GM11168 (cell line): ENCODE measurements around the gene GID8.

Experiments
- in situ Hi-C: fragments of 300-500 bp; cut with MboI; formaldehyde crosslinking; loops from one replicate; pipeline ENCODE4 v1.12.0; 2022; ENCODE audit warnings: low sequenced_read_pairs; ENCODE audit not compliant: unreplicated experiment

Gene GID8

GRCh38 chr20:62938105-62938888 lies at the start of gene GID8:
TSS of gene GID8 (plus strand) at chr20:62938147. CDS start at chr20:62941503, 3,356 bp downstream.
- in situ Hi-C loops = no loop called here

GRCh38 chr20:62888406-62888805 lies 49.5 kb upstream of the GID8 start:
- in situ Hi-C loops = no loop called here

DNA sequence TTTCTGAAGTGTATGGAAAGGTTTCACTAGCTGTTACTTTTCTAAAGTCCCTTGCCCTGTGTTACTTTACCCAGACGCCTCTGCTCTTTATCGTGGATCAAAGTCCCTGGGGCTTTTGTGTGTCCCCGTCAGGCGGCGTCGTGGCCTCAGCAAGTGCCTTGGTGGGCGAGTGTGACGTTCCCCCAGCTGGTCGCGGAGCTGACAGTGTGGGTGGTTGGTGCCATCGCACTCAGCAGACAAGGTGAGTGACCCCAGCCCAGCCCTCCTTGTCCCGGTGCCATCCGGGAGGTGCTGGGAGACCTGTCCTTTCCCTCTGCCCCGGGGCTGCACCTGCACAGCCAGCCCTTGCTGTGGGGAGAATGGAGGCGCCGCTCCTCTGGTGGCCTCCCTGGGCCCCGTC lies 49.0 kb upstream of the GID8 start:
- in situ Hi-C loops = no loop called here

- in situ Hi-C loops = no loop called here
Measured at GRCh38 chr20:62889411-62889810, 48.5 kb upstream of the GID8 start.

- in situ Hi-C loops = no loop called here
Measured at GRCh38 chr20:62889871-62890270, 48.1 kb upstream of the GID8 start.

GRCh38 chr20:62890444-62890843 lies 47.5 kb upstream of the GID8 start:
- in situ Hi-C loops = no loop called here

GRCh38 chr20:62891111-62891510 lies 46.8 kb upstream of the GID8 start:
- in situ Hi-C loops = no loop called here

DNA sequence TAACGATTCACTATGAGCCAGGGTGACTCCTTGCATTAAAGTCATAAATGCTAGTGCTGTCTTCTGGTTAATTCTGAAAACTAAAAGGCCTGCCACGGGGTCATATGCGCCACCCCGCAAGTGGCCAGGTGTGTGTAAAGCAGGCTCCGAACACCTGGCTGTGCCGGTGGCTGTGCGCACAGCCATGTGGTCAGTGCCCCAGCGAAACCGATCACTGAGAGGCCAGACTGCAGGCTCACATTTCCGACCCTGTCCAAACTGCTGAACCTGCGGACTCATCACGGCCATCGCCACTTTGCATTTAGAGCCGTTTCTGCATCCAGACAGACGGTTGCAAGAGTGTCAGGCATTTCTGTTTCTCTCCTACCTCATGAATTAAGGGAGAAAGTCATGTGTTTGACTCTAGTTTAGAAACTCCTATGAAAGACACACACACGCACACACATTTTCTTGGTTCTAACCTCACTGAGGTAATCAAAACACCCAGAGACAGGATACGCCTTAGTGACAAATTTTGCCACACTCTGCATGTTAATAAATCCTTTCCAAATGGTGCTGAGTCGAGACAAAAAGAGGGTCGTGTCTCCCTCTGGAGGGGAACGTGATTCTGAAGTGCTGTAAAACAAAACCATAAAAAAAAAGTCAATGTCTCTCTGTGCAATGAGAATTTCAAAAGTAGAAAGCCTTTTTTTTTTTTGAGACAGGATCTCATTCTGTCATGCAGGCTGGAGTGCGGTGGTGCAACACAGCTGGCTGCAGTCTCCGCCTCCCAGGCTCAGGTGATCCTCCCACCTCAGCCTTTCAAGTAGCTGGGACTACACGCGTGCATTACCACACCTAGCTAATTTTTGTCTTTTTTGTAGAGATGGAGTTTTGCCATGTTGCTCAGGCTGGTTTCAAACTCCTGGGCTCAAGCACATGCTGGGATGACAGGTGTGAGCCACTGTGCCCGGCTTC lies 45.3 kb upstream of the GID8 start:
- in situ Hi-C loops = no loop called here

GRCh38 chr20:62893700-62894099 lies 44.2 kb upstream of the GID8 start:
- in situ Hi-C loops = no loop called here

GRCh38 chr20:62894261-62894660 lies 43.7 kb upstream of the GID8 start:
- in situ Hi-C loops = no loop called here

GRCh38 chr20:62895539-62895938 lies 42.4 kb upstream of the GID8 start:
- in situ Hi-C loops = no loop called here

- in situ Hi-C loops = no loop called here
Measured at GRCh38 chr20:62896526-62896925, 41.4 kb upstream of the GID8 start.

DNA sequence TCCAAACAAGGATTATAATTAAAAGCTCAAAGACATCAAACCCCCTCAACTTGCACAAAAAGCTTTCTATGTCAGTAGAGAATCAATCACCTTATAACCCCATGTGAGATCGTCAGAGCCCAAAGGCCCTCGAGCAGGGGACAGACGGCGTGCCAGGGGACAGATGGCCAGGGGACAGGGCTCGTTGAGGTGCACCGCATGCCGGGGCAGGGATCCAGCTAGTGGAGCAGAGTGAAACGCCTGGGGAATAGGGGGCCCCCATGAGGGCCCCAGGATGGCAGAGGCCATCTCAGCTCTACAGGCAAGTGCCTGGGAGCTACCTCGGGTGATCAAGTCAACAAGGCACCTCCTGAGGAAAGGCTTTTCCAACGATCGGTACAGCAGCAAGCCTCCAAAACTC lies 40.3 kb upstream of the GID8 start:
- in situ Hi-C loops = no loop called here

DNA sequence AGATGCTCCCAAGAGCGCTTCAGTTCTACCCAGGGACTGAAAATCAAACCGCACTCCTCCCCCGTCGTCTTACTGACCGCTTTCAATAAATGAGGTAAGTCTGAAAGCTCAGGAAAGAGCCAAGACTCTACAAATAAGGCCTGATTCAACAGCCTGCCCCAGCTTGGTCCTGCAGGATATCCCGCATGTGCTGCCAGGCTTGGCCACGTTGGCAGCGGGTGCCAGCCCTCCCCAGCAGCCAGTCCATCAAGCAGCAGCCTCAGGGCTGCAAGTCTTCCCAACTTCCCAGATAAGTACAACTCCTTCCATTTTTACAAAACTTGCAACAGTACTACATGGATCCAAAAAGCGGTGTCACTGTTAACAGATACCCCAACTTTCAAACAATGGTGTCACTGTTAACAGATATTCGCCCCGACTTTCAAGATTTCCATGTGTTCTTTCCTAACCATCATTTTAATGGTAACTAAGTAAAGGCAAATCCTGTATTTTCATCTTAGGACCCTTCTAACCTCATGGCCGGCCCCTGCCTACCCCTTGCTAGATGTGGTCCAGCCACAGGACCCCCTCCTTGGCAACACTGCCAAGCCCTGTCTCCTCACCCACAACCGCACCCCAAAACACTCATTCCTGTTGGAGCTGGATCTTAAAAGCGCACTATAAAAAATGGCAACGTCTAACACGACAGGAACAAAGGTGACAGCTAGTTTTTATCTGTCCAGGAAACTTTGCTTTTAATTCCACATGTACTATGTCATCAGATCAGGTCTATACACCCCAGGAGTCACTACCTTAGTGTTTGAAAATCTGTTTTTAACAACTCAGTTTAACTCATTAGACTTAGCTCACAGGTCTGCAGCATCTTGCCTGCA lies 39.6 kb upstream of the GID8 start:
- in situ Hi-C loops = no loop called here

- in situ Hi-C loops = no loop called here
Measured at GRCh38 chr20:62898970-62899632, 38.8 kb upstream of the GID8 start.

GRCh38 chr20:62899633-62900051 lies 38.3 kb upstream of the GID8 start:
- in situ Hi-C loops = no loop called here

DNA sequence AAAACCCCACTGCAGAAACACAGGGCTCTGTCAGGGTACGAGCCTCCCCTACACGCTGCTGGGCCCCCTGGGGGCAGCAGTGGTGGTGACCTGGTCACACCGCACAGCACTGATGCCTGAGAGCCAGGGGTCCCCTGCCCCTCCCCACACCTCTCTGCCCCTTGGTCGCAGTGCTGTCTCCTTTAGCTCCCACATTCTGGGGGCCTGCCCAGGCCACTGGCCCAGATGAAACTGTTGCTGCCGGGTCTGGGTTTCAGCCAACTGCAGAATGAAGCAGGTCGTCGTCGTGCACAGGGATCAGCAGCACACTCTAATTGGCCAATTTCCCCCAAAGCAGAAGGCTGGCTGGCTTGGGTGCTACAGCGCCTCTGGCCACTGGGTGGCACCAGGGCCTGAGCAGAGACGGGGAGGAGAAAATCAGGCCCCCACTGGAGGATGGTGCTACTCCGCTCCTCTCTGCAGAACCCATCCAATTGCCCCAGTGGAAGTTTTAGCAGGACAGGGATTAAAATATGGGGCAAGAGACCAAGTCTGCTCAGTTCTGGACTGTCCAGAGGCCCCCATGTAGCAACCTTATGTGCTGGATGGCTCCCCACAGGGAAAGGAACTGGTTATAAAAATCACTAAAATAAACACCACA lies 37.8 kb upstream of the GID8 start:
- in situ Hi-C loops = no loop called here

DNA sequence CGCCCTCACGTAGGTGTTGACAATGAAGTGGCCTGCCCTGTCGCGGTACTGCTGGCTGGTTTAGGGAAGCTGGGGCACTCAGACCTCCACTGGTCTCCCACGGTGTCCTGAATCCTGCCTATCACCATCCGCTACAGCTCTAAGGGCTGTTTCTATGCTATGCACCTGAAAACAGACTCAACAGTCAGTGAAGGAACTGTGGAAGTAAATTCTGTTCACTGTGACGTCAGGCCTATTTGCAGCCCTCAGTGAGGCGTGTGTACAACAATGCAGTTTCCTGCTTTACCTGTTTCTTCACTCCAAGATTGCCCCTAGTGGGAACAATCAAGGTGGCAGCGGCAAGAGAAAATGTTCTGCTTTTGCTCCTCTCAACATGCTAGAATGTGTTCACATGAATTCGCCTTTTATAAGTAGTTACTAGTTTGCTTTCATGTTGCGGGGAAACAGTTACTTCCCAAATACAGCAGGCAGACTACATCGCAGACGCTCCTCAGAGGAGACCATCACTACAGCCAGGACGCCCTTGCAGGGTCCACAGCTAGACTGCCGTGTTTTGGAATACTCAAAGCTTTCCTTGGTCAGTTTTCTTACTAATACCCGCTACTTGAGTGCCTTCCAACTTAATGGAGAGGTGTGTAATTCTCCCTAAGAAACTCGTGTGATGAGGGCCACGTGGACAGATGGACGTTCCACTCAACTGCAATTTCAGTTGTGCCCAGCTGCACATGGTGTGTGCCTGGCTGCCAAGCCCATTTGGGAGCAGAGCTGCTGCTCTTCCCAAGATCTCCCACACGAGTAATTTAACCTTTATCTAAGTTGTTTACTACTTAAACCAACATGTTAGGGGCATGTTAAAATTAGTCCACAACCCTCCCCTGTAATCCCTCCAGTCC lies 37.0 kb upstream of the GID8 start:
- in situ Hi-C loops = no loop called here
